Psoas muscle (tissue), 8 donors: ENCODE results near the gene BPI. TPM values are rescaled to one million over a fixed set of nuclear protein-coding genes. Genes with fewer than 3 reads are reported as not detected.
"Not testable (repeated sequence)": the region's sequence is repeated elsewhere in the genome, so short reads cannot be mapped to it uniquely, and the experiment has no call there.

ENCODE experiments used
- ATAC-seq, 4 donors: fragments of 200-7000 bp; cut with Tn5 transposase; one replicate each; pipeline ENCODE4 v1.9.1; 2020; ENCODE audit warnings: moderate library complexity in 3 of 4, mild to moderate bottlenecking in 2 of 4
- DNase-seq, 2 donors: peaks; one replicate each; pipeline ENCODE4 v3.0.0-alpha.2; 2020
- H3K27ac ChIP-seq: fragments of 200-600 bp; one replicate; pipeline ENCODE4 v1.8.0; 2022
- H3K27me3 ChIP-seq, 3 donors: fragments of 200-600 bp in 1 of 3; one replicate each; pipeline versions ENCODE4 v1.6.1 to v1.8.0; 2013 to 2022; ENCODE audit warnings: low read length in 2 of 3, mild to moderate bottlenecking in 2 of 3, moderate library complexity in 1 of 3; ENCODE audit not compliant: insufficient read depth in 3 of 3
- H3K36me3 ChIP-seq, 2 donors: fragments of 200-600 bp in 1 of 2; one replicate each; pipeline versions ENCODE4 v1.6.1 to v1.8.0; 2013 to 2022; ENCODE audit warnings: low read depth in 1 of 2, mild to moderate bottlenecking in 1 of 2, moderate library complexity in 1 of 2; ENCODE audit not compliant: insufficient read depth in 1 of 2
- H3K4me1 ChIP-seq: fragments of 200-600 bp; one replicate; pipeline ENCODE4 v1.8.0; 2022
- H3K4me3 ChIP-seq: fragments of 200-600 bp; one replicate; pipeline ENCODE4 v1.8.0; 2022; ENCODE audit warnings: mild to moderate bottlenecking
- H3K9me3 ChIP-seq: fragments of 200-600 bp; one replicate; pipeline ENCODE4 v1.8.0; 2022
- WGBS, 3 donors: extraction: QIAGEN DNeasy Blood & Tissue Kit; methylation state at CpG; one replicate each; pipeline versions ENCODE4 v1.1.6 to v1.1.7; 2013; 5-methylcytosine and 5-hydroxymethylcytosine counted together
- intact Hi-C, 2 donors: fragments of 100-400 bp; cut with DNase I; formaldehyde crosslinking; loops; one replicate each; pipeline versions ENCODE4 v1.11.0 to v1.14.2; 2022
- polyA plus RNA-seq, 3 donors: library from polyadenylated mRNA; stranded (reverse); fragments of 200-250 nt; gene quantifications; one replicate each; pipeline ENCODE4 v1.2.3, GENCODE V29; 2013
- total RNA-seq, 4 donors: library from RNA; stranded (reverse); fragmentation: NEBNext Ultra II Directional in 2 of 4; extraction: Animal tissue kit (Norgen Biotek cat#: 25700) in 2 of 4; gene quantifications; one replicate each; pipeline versions ENCODE4 v1.2.1 to v1.2.4, GENCODE V29; 2021 to 2023
- TF ChIP-seq, protein P1 (sequence below): fragments of 200-600 bp; IDR thresholded peaks from one replicate; pipeline ENCODE4 v1.8.0; 2022; ENCODE audit warnings: antibody characterized with exemption
- donor health status: healthy with polysubstance abuse.
- donor health status: DM: no; HTN: no; CAD: no; lungs with moderate emphysema.
- donor health status: Bipolar disorder and iron deficiency.
- donor health status: healthy.
- donor health status: DM: yes; HTN: yes; CAD: no.
- donor health status: DM: no; HTN: no; CAD: no.
- donor health status: DM: no; HTN: no; CAD: no.
- donor health status: DM: yes; HTN: yes; CAD: no.

Gene BPI
- total and polyA plus RNA-seq, 7 donors, result 0.06 to 0.49 (median 0.41) TPM; not detected in 4

DNA sequence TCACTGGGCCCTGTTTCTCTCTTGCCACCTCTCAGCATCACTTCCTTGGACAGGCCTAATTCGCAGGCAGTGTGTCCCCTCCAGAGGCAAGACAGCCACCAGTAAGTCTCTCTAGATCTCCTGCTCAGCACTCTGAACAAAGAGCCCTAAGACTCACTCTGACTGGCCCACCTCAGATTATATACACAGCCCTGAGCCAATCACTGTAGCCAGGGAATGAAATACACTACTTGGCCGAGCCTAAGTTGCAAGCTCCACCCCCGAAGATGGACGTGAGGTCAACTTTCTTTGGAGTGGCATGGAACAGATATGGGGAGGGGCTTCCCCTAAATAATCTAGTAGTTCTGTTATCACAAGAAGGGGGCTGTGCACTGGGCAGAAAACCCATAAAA is 4.1 kb downstream of the BPI start:
- Histone ChIP-seq H3K27ac (no peak overlapping the region), H3K4me1 (no peaks in the 10 kb centered on the region), H3K9me3 (peaks cover 7% of the 10 kb centered on the region), H3K36me3 (no peaks in the 10 kb centered on the region), H3K4me3 (no peak overlapping the region), H3K27me3 (peaks cover 0 to 6% (median 0%) of the 10 kb centered on the region in 3 donors)
- TF ChIP-seq, protein P1, sequence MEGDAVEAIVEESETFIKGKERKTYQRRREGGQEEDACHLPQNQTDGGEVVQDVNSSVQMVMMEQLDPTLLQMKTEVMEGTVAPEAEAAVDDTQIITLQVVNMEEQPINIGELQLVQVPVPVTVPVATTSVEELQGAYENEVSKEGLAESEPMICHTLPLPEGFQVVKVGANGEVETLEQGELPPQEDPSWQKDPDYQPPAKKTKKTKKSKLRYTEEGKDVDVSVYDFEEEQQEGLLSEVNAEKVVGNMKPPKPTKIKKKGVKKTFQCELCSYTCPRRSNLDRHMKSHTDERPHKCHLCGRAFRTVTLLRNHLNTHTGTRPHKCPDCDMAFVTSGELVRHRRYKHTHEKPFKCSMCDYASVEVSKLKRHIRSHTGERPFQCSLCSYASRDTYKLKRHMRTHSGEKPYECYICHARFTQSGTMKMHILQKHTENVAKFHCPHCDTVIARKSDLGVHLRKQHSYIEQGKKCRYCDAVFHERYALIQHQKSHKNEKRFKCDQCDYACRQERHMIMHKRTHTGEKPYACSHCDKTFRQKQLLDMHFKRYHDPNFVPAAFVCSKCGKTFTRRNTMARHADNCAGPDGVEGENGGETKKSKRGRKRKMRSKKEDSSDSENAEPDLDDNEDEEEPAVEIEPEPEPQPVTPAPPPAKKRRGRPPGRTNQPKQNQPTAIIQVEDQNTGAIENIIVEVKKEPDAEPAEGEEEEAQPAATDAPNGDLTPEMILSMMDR, result no peak
- DNase-seq, result no peak
- intact Hi-C loops, result loop anchor here (5.0 kb wide), 1 partner anchor 81 kb away; no protein-coding TSS in a partner anchor
- WGBS, 3 donors, result 55 to 67% (median 58%) methylated on average over 4 of the region's 4 CpGs
- ATAC-seq, result no peak

DNA sequence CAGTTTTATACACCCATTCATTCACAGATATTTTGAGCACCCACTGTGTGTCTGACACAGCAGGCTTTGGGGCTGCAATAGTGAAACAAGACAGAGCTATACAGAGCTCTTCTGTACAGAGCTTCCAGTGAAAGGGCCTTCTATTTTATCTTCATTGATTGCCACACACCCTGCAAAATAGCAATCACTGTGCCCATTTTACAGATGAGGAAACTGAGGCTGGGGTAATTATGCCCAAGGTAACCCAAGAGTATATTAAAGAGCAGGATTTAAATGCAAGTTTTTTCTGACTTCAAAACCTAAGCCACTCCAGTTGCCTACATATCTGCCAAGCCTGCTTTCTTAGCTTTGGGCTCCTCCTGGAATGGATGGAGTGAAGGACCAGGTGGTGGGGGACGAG is 4.5 kb downstream of the BPI start:
- peaks cover 7% of the 10 kb centered on the region for H3K9me3 ChIP-seq
- ATAC-seq (no peak), DNase-seq (no peak)
- no peaks in the 10 kb centered on the region for H3K4me1 ChIP-seq
- no peak overlapping the region for H3K27ac ChIP-seq
- TF ChIP-seq, protein P1, result no peak
- H3K36me3 ChIP-seq, result no peaks in the 10 kb centered on the region
- no peak overlapping the region for H3K4me3 ChIP-seq
- WGBS, 3 donors, result 0 to 82% (median 43%) methylated on average over 1 of the region's 1 CpG
- H3K27me3 ChIP-seq, result peaks cover 0 to 6% (median 0%) of the 10 kb centered on the region in 3 donors
- intact Hi-C loops, result loop anchor here (5.0 kb wide), 1 partner anchor 81 kb away; no protein-coding TSS in a partner anchor

DNA sequence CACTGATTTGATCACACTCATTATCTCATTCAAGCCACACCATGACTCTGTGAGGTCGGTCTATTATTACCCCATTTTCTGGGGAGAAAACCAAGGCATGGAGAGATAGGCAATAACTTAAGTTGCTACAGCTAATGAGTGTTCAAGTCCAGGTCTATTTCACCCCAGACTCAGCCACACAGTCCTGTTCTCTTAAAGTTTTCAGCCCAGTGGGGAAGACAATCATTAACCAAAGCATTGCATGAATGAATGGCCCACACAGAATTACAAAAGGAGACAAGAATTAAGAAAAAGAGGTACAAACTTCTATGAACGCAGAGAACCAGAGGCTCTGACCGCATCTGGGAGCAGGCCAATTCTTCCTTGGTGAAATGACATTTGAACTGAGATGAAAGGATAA is 7.1 kb downstream of the BPI start:
- intact Hi-C loops, result loop anchor here (5.0 to 10.0 kb wide), 2 partner anchors 69 to 246 kb away; no protein-coding TSS in a partner anchor
- WGBS, 3 donors, result 86 to 90% (median 89%) methylated on average over 3 of the region's 3 CpGs
- H3K27ac ChIP-seq, result no peak overlapping the region
- ATAC-seq (no peak), DNase-seq (no peak)
- H3K36me3 ChIP-seq, result no peaks in the 10 kb centered on the region
- peaks cover 7% of the 10 kb centered on the region for H3K9me3 ChIP-seq
- TF ChIP-seq, protein P1, result no peak
- H3K4me1 ChIP-seq, result no peaks in the 10 kb centered on the region
- H3K4me3 ChIP-seq, result no peak overlapping the region
- peaks cover 0 to 6% (median 0%) of the 10 kb centered on the region in 3 donors for H3K27me3 ChIP-seq

DNA sequence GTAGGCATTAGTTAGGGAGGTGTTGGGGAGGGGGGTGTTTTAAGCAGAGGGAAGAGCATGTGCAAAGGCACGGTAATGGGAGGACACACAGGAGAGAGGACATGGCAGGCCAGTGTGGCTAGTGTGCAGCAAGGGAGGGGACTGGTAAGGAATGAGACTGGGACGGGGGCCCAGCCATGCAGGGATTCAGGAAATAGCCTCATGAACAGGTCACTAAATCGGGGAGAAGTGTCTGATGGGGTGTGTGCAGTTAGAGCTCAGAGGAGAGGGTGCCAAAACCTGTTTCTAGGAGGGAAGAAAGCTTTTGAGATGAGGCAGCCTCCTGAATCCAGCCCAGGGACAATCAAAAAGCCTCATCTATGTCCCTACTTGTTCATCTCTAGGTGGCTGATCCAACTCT is 7.5 kb downstream of the BPI start:
- WGBS, 3 donors, result 46 to 59% (median 55%) methylated on average over 3 of the region's 3 CpGs
- no peak for DNase-seq
- no peak overlapping the region for H3K27ac ChIP-seq
- no peaks in the 10 kb centered on the region for H3K4me1 ChIP-seq
- H3K36me3 ChIP-seq, result no peaks in the 10 kb centered on the region
- H3K27me3 ChIP-seq, result peaks cover 0 to 2% (median 0%) of the 10 kb centered on the region in 3 donors
- TF ChIP-seq, protein P1, result no peak
- H3K4me3 ChIP-seq, result no peak overlapping the region
- H3K9me3 ChIP-seq, result peaks cover 7% of the 10 kb centered on the region
- intact Hi-C loops, result loop anchor here (5.0 to 10.0 kb wide), 2 partner anchors 69 to 247 kb away; no protein-coding TSS in a partner anchor
- no peak for ATAC-seq

DNA sequence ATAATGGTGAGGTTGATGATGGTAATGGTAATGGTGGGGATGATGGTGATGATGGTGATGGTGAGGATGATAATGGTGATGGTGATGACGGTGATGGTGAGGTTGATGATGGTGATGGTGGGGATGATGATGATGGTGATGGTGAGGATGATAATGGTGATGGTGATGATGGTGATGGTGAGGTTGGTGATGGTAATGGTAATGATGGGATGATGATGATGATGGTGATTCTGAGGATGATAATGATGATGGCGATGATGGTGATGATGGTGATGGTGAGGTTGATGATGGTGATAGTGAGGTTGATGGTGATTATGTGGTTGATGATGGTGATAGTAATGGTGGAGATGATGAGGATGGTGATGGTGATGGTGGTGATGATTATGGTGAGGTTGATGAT is 9.7 kb downstream of the BPI start:
- Histone ChIP-seq H3K36me3 (no peaks in the 10 kb centered on the region), H3K4me3 (no peak overlapping the region), H3K4me1 (no peaks in the 10 kb centered on the region), H3K9me3 (peaks cover 6% of the 10 kb centered on the region), H3K27me3 (no peaks in the 10 kb centered on the region), H3K27ac (no peak overlapping the region)
- intact Hi-C loops, result loop anchor here (5.0 to 10.0 kb wide), 2 partner anchors 71 to 249 kb away; no protein-coding TSS in a partner anchor
- 95 to 98% (median 96%) methylated on average over 2 of the region's 2 CpGs for WGBS, 3 donors
- TF ChIP-seq, protein P1, result no peak
- ATAC-seq (no peak), DNase-seq (no peak)

DNA sequence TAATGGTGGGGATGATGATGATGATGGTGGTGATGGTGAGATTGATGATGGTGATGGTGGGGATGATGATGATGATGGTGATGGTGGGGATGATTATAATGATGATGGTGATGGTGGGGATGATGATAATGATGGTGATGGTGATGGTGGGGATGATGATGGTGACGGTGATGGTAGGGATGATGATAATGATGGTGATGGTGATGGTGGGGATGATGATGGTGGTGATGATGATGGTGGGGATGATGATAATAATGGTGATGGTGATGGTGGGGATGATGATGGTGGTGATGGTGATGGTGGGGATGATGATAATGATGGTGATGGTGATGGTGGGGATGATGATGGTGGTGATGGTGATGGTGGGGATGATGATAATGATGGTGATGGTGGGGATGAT is 10.4 kb downstream of the BPI start:
- 91 to 100% (median 100%) methylated on average over 1 of the region's 1 CpG for WGBS, 3 donors

More for the DNA sequence above, 10.4 kb downstream of the BPI start:
- not testable (repeated sequence) for H3K9me3 ChIP-seq, H3K4me1 ChIP-seq, H3K27ac ChIP-seq, ATAC-seq, H3K36me3 ChIP-seq, H3K4me3 ChIP-seq, DNase-seq, H3K27me3 ChIP-seq
- intact Hi-C loops, result loop anchor here (5.0 to 10.0 kb wide), 2 partner anchors 72 to 250 kb away; no protein-coding TSS in a partner anchor
